Panc1 (cell line): Measurements from ENCODE around the gene ANKRD30A. TPM values are rescaled to one million over a fixed set of nuclear protein-coding genes. Genes with fewer than 3 reads are reported as not detected.

Experiments
- ATAC-seq: fragments of 200-7000 bp; cut with Tn5 transposase; 2 replicates; pipeline ENCODE4 v1.9.1; 2020; ENCODE audit warnings: mild to moderate bottlenecking, moderate library complexity
- BruUV-seq: library from RNA; stranded (reverse); fragments of 400-500 nt; replicated peaks from 2 replicates; lab custom pipeline; 2021; lab: Mats Ljungman, UMichigan
- CTCF ChIA-PET: fragments of 300-600 bp; sonication (Branson Sonifier 250); formaldehyde crosslinking; loops from one replicate; lab custom pipeline; 2022; ENCODE audit warnings: antibody characterized with exemption; lab: Charles Lee
- POLR2A ChIA-PET: fragments of 300-600 bp; sonication (Branson Sonifier 250); formaldehyde crosslinking; loops from one replicate; lab custom pipeline; 2022; ENCODE audit warnings: antibody characterized with exemption; lab: Charles Lee
- DNase-seq: peaks from one replicate; pipeline ENCODE4 v3.0.0-alpha.2; 2010; ENCODE audit warnings: low read depth, low spot score
- H3K27ac ChIP-seq: 2 replicates; pipeline ENCODE4 v1.5.1; 2011; ENCODE audit warnings: mild to moderate bottlenecking, low read length, inconsistent platforms
- H3K27me3 ChIP-seq: fragments of 200-500 bp; sonication (Bioruptor generic); 2 replicates; pipeline ENCODE4 v1.6.0; 2014; ENCODE audit warnings: low read length, inconsistent platforms; ENCODE audit not compliant: control insufficient read depth, insufficient read depth
- H3K36me3 ChIP-seq: fragments of 200-500 bp; sonication (Bioruptor generic); 2 replicates; pipeline ENCODE4 v1.5.1; 2014; ENCODE audit warnings: inconsistent platforms, mild to moderate bottlenecking, low read length, moderate library complexity; ENCODE audit not compliant: control insufficient read depth, insufficient read depth
- H3K4me1 ChIP-seq: 2 replicates; pipeline ENCODE4 v1.5.1; 2011; ENCODE audit warnings: inconsistent platforms, mild to moderate bottlenecking, low read length, moderate library complexity; ENCODE audit not compliant: control insufficient read depth, insufficient read depth
- H3K4me3 ChIP-seq, 2 experiments: 2 replicates each; pipeline ENCODE4 v1.5.1; 2011 to 2012; ENCODE audit warnings: low read depth in 2 of 2, low read length in 2 of 2, mild to moderate bottlenecking in 2 of 2, inconsistent platforms in 1 of 2, moderate library complexity in 1 of 2
- H3K9me3 ChIP-seq: fragments of 200-500 bp; sonication (Bioruptor generic); 2 replicates; pipeline ENCODE4 v1.5.1; 2014; ENCODE audit warnings: low read depth, mild to moderate bottlenecking, inconsistent platforms, low read length, moderate library complexity; ENCODE audit not compliant: control insufficient read depth, insufficient read depth
- POLR2AphosphoS5 ChIP-seq: IDR thresholded peaks from 2 replicates; pipeline ENCODE4 v1.6.1; 2012; ENCODE audit warnings: mild to moderate bottlenecking, low read depth, low read length, moderate library complexity
- SIN3A ChIP-seq: IDR thresholded peaks from 2 replicates; pipeline ENCODE4 v1.6.1; 2012; ENCODE audit warnings: low read depth, mild to moderate bottlenecking, low read length, moderate library complexity, borderline replicate concordance; ENCODE audit not compliant: insufficient read depth
- TCF7L2 ChIP-seq: IDR thresholded peaks from 2 replicates; pipeline ENCODE4 v1.6.1; 2011; ENCODE audit warnings: mild to moderate bottlenecking, low read depth, low read length, inconsistent platforms
- in situ Hi-C: cut with HindIII; loops from 2 replicates; pipeline ENCODE4 v1.10.0; 2016; ENCODE audit warnings: low sequenced_read_pairs, low pct_unique_long_range_greater_than_20kb
- intact Hi-C: fragments of 100-400 bp; cut with micrococcal nuclease; formaldehyde crosslinking; loops from one replicate; pipeline ENCODE4 v1.10.0; 2022; ENCODE audit not compliant: unreplicated experiment
- total RNA-seq: library from RNA; stranded (reverse); gene quantifications from one replicate; pipeline ENCODE4 v1.2.1, GENCODE V29; 2021; ENCODE audit not compliant: unreplicated experiment
- TF ChIP-seq, protein P1 (sequence below), 2 experiments: IDR thresholded peaks; 2 replicates each; pipeline ENCODE4 v1.6.1; 2011 to 2012; ENCODE audit warnings: low read depth in 2 of 2, control low read depth in 1 of 2, low read length in 1 of 2, mild to moderate bottlenecking in 1 of 2, moderate library complexity in 1 of 2; ENCODE audit not compliant: insufficient read depth in 1 of 2
- TF ChIP-seq, protein P2 (sequence below): fragments of 450-650 bp; IDR thresholded peaks from 2 replicates; pipeline ENCODE4 v1.5.1; 2017; ENCODE audit warnings: mild to moderate bottlenecking

The ANKRD30A gene
- total RNA-seq, 1 experiment from 2014 or later, result not detected

DNA sequence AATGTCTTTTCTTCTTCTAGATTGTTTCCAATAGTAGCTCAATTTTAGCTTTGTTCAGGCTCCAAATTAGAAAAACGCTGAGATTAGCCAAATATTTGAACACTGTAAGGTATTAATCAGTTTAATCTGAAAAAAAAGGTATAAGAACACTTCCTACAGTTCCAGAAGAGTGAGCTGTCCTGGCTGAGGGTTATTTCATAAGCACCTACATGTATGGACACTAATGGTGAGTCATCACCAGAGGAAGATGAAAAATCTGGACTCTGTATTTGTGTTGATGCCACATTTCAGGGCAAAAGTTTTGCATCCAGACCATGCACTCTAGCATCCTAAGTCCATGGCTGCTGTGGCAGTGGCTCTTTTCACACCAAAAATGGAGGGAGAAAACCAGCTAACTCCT lies 189.5 kb downstream of the ANKRD30A start:
- Histone ChIP-seq H3K27ac (no peak overlapping the region), H3K27me3 (no peaks in the 10 kb centered on the region), H3K4me1 (no peaks in the 10 kb centered on the region), H3K4me3 (no peak overlapping the region), H3K36me3 (no peaks in the 10 kb centered on the region), H3K9me3 (no peaks in the 10 kb centered on the region)
- POLR2A ChIA-PET, result no interaction called here
- in situ Hi-C loops (no loop called here), intact Hi-C loops (no loop called here)
- BruUV-seq, result no TSS peak
- DNase-seq (no peak), ATAC-seq (no peak)
- no peak for TF ChIP-seq TCF7L2
- TF ChIP-seq, protein P1, sequence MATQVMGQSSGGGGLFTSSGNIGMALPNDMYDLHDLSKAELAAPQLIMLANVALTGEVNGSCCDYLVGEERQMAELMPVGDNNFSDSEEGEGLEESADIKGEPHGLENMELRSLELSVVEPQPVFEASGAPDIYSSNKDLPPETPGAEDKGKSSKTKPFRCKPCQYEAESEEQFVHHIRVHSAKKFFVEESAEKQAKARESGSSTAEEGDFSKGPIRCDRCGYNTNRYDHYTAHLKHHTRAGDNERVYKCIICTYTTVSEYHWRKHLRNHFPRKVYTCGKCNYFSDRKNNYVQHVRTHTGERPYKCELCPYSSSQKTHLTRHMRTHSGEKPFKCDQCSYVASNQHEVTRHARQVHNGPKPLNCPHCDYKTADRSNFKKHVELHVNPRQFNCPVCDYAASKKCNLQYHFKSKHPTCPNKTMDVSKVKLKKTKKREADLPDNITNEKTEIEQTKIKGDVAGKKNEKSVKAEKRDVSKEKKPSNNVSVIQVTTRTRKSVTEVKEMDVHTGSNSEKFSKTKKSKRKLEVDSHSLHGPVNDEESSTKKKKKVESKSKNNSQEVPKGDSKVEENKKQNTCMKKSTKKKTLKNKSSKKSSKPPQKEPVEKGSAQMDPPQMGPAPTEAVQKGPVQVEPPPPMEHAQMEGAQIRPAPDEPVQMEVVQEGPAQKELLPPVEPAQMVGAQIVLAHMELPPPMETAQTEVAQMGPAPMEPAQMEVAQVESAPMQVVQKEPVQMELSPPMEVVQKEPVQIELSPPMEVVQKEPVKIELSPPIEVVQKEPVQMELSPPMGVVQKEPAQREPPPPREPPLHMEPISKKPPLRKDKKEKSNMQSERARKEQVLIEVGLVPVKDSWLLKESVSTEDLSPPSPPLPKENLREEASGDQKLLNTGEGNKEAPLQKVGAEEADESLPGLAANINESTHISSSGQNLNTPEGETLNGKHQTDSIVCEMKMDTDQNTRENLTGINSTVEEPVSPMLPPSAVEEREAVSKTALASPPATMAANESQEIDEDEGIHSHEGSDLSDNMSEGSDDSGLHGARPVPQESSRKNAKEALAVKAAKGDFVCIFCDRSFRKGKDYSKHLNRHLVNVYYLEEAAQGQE (IDR thresholded peaks at IDR 0.05; ENCODE audit: insufficient read depth in 1 of 2, low read depth in 2 of 2, low read length in 1 of 2), result no peak
- CTCF ChIA-PET, result no interaction called here

DNA sequence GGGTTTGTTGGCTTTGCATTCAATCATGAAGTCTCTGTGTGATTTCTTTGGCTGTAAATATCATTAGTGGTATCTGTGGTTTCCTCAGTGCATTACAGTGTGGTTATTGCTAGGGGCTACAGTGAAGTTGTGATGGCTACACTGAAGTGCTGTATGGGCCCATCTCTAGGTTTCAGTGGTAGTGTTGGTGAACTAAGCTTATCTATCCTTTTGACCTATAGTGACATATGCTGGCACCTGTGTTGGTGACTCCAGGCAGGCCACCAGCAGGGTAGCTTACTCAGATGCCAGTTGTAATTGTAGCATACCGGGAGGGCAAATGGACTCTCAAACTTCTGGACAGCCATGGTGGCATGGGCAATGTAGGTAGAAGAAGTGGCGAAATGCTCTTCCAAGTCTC lies 219.0 kb downstream of the ANKRD30A start:
- no peaks in the 10 kb centered on the region for H3K27me3 ChIP-seq
- POLR2A ChIA-PET, result no interaction called here
- H3K9me3 ChIP-seq, result no peaks in the 10 kb centered on the region
- ATAC-seq, result no peak
- in situ Hi-C loops, result no loop called here
- DNase-seq, result no peak
- no peak overlapping the region for H3K4me3 ChIP-seq
- no TSS peak for BruUV-seq
- no peak overlapping the region for H3K27ac ChIP-seq
- no peaks in the 10 kb centered on the region for H3K4me1 ChIP-seq
- intact Hi-C loops, result no loop called here
- TF ChIP-seq SIN3A (no peak), TCF7L2 (no peak), POLR2AphosphoS5 (no peak)
- TF ChIP-seq, protein P1 (IDR thresholded peaks at IDR 0.05; ENCODE audit: insufficient read depth in 1 of 2, low read depth in 2 of 2, low read length in 1 of 2), result no peak
- TF ChIP-seq, protein P2, sequence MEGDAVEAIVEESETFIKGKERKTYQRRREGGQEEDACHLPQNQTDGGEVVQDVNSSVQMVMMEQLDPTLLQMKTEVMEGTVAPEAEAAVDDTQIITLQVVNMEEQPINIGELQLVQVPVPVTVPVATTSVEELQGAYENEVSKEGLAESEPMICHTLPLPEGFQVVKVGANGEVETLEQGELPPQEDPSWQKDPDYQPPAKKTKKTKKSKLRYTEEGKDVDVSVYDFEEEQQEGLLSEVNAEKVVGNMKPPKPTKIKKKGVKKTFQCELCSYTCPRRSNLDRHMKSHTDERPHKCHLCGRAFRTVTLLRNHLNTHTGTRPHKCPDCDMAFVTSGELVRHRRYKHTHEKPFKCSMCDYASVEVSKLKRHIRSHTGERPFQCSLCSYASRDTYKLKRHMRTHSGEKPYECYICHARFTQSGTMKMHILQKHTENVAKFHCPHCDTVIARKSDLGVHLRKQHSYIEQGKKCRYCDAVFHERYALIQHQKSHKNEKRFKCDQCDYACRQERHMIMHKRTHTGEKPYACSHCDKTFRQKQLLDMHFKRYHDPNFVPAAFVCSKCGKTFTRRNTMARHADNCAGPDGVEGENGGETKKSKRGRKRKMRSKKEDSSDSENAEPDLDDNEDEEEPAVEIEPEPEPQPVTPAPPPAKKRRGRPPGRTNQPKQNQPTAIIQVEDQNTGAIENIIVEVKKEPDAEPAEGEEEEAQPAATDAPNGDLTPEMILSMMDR, result no peak
- no peaks in the 10 kb centered on the region for H3K36me3 ChIP-seq
- CTCF ChIA-PET, result no interaction called here
